Measurements from ENCODE around the gene CNTFR.

Gene CNTFR

GRCh38 chr9:34507556-34507955 lies 82.0 kb downstream of the CNTFR start:
- DNase-seq (ENCODE audit: low read depth), result no peak

GRCh38 chr9:34506623-34507022 lies 82.9 kb downstream of the CNTFR start:
- DNase-seq (ENCODE audit: low read depth), result no peak

GRCh38 chr9:34505370-34506120 lies 84.0 kb downstream of the CNTFR start:
- DNase-seq (ENCODE audit: low read depth), result no peak

- DNase-seq (ENCODE audit: low read depth), result no peak
Measured at GRCh38 chr9:34503406-34503805, 86.1 kb downstream of the CNTFR start.

GRCh38 chr9:34502891-34503290 lies 86.6 kb downstream of the CNTFR start:
- DNase-seq (ENCODE audit: low read depth), result no peak

GRCh38 chr9:34502471-34502870 lies 87.1 kb downstream of the CNTFR start:
- DNase-seq (ENCODE audit: low read depth), result no peak

GRCh38 chr9:34501889-34502425 lies 87.6 kb downstream of the CNTFR start:
- peak; percentile 33 for DNase-seq (ENCODE audit: low read depth)
